Activated CD8-positive, alpha-beta memory T cell treated with anti-CD3 and anti-CD28 coated beads, Interleukin-2, amount 50 U/mL, for 1 hour (primary cell): ENCODE results near the gene ITK.
"Not testable (repeated sequence)": the region's sequence is repeated elsewhere in the genome, so short reads cannot be mapped to it uniquely, and the experiment has no call there.

ENCODE experiments used
- DNase-seq: peaks from one replicate; pipeline ENCODE4 v3.0.0-alpha.2; 2020; ENCODE audit errors: extremely low read depth

The ITK gene

GRCh38 chr5:157210652-157211051, 30.0 kb downstream of the ITK start:
- not testable (repeated sequence) for DNase-seq

GRCh38 chr5:157212307-157212706, 31.7 kb downstream of the ITK start:
- DNase-seq: no peak

DNA sequence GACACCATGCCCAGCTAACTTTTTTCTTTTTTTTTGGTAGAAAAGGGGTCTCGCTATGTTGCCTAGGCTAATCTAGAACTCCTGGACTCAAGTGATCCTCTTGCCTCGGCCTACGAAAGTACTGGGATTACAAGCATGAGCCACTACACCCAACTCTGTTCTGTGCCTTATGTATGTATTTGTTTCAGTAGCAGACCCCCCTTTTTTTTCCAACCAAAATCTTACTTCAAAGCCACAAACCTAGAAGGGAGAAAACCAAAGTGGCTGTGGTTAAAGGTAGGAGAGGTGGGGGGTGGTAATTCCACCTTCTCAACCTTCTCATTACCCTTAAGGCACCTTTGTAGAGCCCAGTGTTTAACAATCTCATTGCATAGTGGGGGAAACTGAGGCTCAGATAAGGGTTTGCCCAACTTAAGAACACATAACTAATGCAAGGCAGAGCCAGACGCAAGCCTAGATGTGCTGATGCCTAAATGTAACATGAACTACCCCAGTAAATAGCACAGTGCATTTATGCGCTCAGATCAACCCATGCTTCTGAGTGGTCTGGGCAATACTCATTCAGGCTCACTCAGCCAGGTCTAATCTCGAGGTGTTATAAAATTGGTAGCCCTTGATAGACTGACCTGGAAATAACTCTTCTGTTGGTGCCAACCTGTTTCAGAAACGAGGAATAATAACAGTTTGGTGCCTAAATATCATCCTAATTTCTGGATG, 33.0 kb downstream of the ITK start:
- no peak for DNase-seq

DNA sequence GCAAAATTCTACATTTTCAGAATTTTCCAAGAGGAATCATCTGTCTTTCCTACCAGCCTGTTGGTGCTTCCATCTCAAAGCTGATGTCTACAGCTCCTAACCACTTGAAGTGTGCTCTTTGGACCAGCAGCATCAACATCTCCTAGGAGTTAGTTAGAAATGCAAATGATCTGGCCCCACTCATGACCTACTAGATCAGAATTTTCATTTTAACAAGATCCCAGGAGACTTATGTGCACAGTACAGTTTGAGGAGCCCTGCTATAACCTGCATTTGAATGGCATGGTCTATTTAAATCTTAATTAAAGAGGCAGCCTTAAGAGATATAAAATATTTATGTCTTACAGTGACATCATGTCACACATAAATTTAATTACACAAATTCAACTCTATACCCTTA, 33.8 kb downstream of the ITK start:
- no peak for DNase-seq

GRCh38 chr5:157214861-157215513, 34.3 kb downstream of the ITK start:
- DNase-seq: no peak

DNA sequence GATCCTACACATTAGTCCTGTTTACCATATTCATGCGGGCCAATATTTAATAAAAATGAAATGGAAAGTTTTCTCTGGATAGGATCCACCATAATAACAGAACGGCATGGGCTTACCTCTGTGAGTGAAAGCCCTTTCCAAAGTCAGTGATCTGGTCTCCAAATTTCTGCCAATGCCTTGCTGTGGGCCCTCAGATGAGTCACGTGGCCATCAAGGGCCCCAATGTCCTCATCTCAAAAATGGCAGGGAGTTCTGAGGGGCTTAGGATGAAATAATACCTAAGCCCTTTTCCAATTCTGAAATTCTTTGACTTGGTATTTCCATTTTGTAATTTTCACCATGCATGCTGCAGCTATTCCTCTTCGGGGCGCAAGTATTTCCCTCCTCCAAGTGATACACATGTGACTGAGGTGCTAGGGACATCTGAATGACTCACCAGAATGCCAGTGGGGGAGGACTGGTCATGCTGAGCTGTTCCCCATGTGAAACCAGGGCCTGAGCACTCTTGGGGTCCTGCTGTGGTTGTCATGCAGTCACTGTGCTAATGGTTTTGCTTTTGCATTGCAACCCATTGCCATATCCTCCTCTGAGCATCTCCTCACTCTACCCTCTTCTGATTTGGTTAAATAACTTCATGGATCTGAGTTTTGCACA, 35.0 kb downstream of the ITK start:
- DNase-seq: no peak

- no peak for DNase-seq
Observed at GRCh38 chr5:157216391-157217142, 35.9 kb downstream of the ITK start.

GRCh38 chr5:157217289-157218024, 36.8 kb downstream of the ITK start:
- no peak for DNase-seq

DNA sequence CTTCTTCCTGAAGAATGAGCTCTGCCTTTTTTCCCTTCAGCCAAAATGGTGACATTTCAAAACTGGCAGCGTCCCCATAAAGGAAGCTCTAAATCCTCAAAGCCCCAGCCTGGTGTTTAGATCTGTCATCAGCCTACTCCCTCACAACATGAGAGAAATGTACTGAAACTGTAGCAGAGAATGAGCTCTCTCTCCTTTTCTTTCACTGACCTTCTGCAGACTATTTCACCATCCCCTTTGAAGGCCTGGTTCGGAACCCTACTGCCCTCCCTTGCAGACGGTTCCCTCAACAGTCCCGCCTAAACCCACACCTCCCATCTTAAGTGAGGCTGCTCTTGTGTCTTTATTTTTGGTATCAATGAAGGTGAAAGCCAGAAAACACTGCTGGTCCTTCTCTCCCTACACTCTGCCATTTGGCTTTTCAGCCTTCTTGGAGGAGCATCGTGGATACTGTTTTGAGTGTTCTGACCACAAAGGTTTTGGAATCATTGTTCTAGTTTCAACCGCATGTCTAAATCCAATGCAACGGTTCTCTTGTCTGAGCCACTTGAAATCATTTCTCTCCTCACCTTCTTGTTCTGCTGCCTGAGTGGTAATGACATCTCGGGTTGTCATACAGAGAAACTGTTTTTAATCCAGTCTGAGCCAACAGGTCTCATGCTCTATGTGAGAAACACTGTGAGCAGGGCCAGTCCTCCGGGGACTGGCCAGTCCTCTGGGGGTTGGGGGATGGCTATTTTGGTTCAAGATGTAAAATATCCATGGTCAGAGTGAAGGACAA, 39.0 kb downstream of the ITK start:
- DNase-seq: no peak

GRCh38 chr5:157221959-157222358, 41.3 kb downstream of the ITK start:
- no peak for DNase-seq

DNA sequence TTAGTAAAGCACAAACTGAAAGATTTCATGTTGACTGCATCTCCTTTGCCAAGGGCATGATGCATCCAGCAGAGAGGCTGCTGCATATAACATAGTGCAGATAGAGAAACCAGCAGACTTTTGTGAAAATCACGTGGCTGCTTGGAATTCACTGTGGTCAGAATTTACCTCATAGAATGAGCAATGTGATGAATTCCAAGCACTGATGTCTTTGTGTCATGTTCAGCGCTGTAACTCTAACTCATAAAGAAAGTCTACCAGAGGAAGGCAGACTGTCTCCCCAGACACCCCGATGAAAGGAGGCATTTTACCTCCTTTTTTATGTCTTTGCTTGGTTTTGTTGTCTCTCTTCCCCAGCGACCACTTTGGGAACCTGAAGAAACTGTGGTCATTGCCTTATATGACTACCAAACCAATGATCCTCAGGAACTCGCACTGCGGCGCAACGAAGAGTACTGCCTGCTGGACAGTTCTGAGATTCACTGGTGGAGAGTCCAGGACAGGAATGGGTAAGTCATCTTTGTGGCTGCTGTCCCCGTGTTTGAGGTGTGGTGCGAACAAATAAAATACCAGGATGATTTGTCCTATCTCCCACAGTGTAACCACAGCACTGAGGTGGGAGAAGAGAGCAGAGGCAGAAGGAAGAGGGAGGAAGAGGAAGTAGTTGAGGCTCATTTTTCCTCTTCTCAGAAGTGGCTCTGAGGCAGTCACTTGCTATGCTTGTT, 42.0 kb downstream of the ITK start:
- no peak for DNase-seq

GRCh38 chr5:157225469-157226422, 45.1 kb downstream of the ITK start:
- no peak for DNase-seq

- no peak for DNase-seq
Observed at GRCh38 chr5:157230610-157231009, 50.0 kb downstream of the ITK start.

GRCh38 chr5:157232706-157233105, 52.1 kb downstream of the ITK start:
- DNase-seq: no peak

DNA sequence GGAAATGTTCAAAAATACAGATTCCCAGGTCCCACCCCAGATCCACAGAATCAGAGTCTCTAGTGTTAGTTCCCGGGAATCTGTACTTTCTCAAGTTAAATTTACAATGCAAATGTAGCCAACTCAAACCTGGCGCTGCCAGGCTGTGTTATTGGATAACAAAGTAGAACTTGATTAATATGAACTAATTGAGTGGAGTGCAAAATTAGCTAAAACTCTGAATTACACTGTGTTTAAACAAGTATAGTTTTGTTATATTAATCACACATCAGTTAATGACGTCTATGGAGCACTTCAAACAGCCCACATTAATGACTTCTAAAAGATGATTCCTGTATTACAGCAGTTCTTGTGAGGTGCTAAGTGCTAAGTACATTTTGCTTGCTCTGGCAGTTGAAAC, 52.9 kb downstream of the ITK start:
- DNase-seq: no peak

GRCh38 chr5:157236423-157236822, 55.8 kb downstream of the ITK start:
- DNase-seq: no peak

DNA sequence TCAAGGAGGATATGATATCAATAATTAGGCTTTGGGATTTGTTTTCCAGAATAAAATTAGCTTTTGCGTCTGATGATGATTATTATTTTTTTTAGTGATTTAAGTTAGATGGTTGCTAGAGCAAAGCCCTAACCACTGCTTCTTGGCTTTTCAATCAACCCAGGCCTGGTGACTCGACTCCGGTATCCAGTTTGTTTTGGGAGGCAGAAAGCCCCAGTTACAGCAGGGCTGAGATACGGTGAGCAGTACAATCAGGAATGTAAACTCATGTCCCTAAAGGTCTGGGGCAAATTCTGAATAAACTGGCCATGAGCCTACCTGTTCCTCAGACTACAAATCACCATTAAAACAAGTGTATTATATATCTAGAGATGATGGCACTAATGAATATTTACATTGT, 60.8 kb downstream of the ITK start:
- DNase-seq: no peak

DNA sequence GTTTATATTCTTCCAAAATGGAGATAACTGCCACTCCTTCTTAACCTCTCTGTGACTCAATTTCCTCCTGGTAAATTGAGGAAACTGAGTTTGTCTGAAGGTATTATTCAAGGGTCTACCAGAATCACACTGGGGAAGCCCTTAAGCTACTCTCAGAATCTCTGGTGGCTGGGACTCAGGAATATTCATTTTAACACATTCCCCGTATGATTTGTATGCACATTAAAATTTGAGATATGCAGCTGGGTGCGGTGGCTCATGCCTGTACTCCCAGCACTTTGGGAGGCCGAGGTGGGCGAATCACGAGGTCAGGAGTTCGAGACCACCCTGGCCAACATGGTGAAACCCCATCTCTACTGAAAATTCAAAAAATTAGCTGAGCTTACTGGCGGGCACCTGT, 64.1 kb downstream of the ITK start:
- not testable (repeated sequence) for DNase-seq

DNA sequence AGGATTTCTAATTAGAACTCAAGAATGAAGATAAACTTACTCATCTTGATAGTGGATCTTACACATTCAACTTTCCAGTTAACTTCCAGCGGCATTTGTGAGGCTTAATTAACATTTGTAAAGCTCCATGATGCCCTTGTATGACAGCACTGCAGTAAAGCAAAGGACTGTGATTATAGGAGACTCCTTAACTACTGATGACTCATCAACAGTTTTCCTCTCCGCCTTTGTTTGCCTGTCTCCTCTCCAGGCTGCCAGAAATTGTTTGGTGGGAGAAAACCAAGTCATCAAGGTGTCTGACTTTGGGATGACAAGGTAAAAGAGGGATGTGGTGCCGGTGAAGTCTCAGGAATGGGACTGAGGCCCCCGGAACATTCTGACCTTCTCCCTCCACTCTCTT, 64.8 kb downstream of the ITK start:
- no peak for DNase-seq
